KMS-11 (cell line): ENCODE measurements around the gene CDK15.

ENCODE experiments used
- H2AFZ ChIP-seq: fragments of 200-600 bp; sonication (generic); 2 replicates; pipeline ENCODE4 v1.6.1; 2016; ENCODE audit warnings: antibody characterized with exemption, mixed run types, low read depth
- H3K27ac ChIP-seq: fragments of 200-600 bp; sonication (generic); 2 replicates; pipeline ENCODE4 v1.6.1; 2016; ENCODE audit warnings: mild to moderate bottlenecking, mixed run types
- H3K27me3 ChIP-seq: fragments of 200-600 bp; sonication (generic); 2 replicates; pipeline ENCODE4 v1.6.1; 2017; ENCODE audit warnings: mild to moderate bottlenecking, low read depth, mixed run types, moderate library complexity; ENCODE audit not compliant: insufficient read depth
- H3K36me3 ChIP-seq: fragments of 200-600 bp; sonication (generic); 2 replicates; pipeline ENCODE4 v1.6.1; 2017; ENCODE audit warnings: mild to moderate bottlenecking, mixed run types; ENCODE audit not compliant: insufficient read depth
- H3K4me1 ChIP-seq: fragments of 200-600 bp; sonication (generic); 2 replicates; pipeline ENCODE4 v1.6.1; 2016; ENCODE audit warnings: mild to moderate bottlenecking, low read depth, mixed run types; ENCODE audit not compliant: poor library complexity, severe bottlenecking
- H3K4me2 ChIP-seq: fragments of 200-600 bp; sonication (generic); 2 replicates; pipeline ENCODE4 v1.7.0; 2016; ENCODE audit warnings: mild to moderate bottlenecking, mixed run types
- H3K4me3 ChIP-seq: fragments of 200-600 bp; sonication (generic); IDR thresholded peaks from 2 replicates; pipeline ENCODE4 v1.6.1; 2017; ENCODE audit warnings: low read depth, low read length, mixed read lengths; ENCODE audit not compliant: insufficient read depth
- H3K79me2 ChIP-seq: fragments of 200-600 bp; sonication (generic); 2 replicates; pipeline ENCODE4 v1.6.1; 2016; ENCODE audit warnings: low read depth, mixed run types; ENCODE audit not compliant: insufficient read depth
- H3K9ac ChIP-seq: fragments of 200-600 bp; sonication (generic); 2 replicates; pipeline ENCODE4 v1.6.1; 2016; ENCODE audit warnings: mild to moderate bottlenecking, mixed run types
- H4K20me1 ChIP-seq: fragments of 200-600 bp; sonication (generic); 2 replicates; pipeline ENCODE4 v1.6.1; 2016; ENCODE audit warnings: mild to moderate bottlenecking, mixed run types; ENCODE audit not compliant: insufficient read depth
- TF ChIP-seq, protein P1 (sequence below): fragments of 200-600 bp; sonication (generic); conservative IDR thresholded peaks from 2 replicates; pipeline ENCODE4 v1.6.1; 2017; ENCODE audit warnings: low read depth, mild to moderate bottlenecking, antibody characterized with exemption, low read length, moderate library complexity, mixed read lengths

CDK15 gene

DNA sequence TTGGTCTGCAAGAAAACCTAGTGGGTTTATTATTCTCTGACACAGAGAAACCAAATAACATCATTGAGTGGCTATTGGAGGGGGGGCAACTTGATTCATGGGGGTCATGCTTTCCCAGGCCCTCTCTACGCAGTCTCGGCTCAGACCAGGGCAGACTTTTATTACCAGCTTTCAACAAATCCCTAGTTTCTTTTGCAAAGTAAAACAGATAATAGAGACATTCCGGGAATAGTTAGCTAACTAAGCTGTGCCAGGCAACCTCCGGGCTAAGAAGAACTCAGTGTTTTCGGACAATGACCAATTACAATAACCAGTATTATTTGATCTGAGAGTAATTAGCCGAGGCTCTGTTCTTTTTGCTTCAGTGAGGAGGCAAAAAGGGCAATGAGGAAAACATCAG is 66.3 kb downstream of the CDK15 start:
- Histone ChIP-seq H3K9ac (no peak overlapping the region), H3K4me2 (no peak overlapping the region)
- TF ChIP-seq, protein P1, sequence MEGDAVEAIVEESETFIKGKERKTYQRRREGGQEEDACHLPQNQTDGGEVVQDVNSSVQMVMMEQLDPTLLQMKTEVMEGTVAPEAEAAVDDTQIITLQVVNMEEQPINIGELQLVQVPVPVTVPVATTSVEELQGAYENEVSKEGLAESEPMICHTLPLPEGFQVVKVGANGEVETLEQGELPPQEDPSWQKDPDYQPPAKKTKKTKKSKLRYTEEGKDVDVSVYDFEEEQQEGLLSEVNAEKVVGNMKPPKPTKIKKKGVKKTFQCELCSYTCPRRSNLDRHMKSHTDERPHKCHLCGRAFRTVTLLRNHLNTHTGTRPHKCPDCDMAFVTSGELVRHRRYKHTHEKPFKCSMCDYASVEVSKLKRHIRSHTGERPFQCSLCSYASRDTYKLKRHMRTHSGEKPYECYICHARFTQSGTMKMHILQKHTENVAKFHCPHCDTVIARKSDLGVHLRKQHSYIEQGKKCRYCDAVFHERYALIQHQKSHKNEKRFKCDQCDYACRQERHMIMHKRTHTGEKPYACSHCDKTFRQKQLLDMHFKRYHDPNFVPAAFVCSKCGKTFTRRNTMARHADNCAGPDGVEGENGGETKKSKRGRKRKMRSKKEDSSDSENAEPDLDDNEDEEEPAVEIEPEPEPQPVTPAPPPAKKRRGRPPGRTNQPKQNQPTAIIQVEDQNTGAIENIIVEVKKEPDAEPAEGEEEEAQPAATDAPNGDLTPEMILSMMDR, result no peak

DNA sequence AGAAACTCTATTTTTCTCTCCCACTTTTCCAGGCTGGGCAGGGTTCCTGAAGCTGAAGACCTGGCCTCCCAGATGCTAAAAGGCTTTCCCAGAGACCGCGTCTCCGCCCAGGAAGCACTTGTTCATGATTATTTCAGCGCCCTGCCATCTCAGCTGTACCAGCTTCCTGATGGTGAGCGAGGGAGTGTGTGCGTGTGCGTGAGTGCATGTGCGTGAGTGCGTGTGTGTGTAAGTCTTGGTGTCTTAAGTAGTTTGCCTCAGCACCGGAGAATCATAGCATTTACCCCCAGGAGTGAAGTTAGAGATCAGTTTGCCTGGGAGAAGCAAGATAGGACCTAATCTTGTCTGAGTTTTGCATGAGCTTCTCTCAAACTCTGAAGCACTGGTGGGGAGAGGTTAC is 73.7 kb downstream of the CDK15 start:
- no peak overlapping the region for H2AFZ ChIP-seq
- H3K4me2 ChIP-seq, result no peak overlapping the region
- no peaks in the 10 kb centered on the region for H3K79me2 ChIP-seq
- H3K27me3 ChIP-seq, result no peaks in the 10 kb centered on the region
- no peaks in the 10 kb centered on the region for H4K20me1 ChIP-seq
- H3K4me1 ChIP-seq, result no peaks in the 10 kb centered on the region
- no peak overlapping the region for H3K4me3 ChIP-seq
- no peaks in the 10 kb centered on the region for H3K36me3 ChIP-seq
- no peak overlapping the region for H3K27ac ChIP-seq
- no peak overlapping the region for H3K9ac ChIP-seq
- TF ChIP-seq, protein P1, result no peak

More for the DNA sequence above, 66.3 kb downstream of the CDK15 start:
- Histone ChIP-seq H3K4me1 (no peaks in the 10 kb centered on the region), H3K79me2 (no peaks in the 10 kb centered on the region), H3K27ac (no peak overlapping the region), H3K36me3 (no peaks in the 10 kb centered on the region), H3K27me3 (no peaks in the 10 kb centered on the region), H2AFZ (no peak overlapping the region), H4K20me1 (no peaks in the 10 kb centered on the region), H3K4me3 (no peak overlapping the region)

DNA sequence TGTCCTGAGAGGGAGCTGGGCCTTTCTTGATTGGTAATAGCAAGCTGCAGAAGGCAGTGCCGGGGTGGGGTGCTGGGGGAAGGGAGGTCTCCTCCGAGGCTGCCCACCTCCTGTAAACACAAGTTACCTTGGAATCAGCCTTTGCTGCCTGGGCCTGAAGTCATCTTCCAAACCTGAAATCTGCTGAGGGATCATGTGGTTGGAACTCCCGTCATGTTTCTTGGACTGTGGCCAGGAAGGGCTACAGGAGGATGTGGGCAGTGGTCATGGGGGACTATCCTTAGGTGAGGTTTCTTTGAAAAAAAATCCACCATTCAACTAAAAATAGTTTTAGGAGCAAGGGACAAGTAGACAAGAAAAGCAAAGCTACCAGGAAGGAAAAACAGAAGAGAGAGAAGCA is 74.2 kb downstream of the CDK15 start:
- no peak overlapping the region for H3K4me2 ChIP-seq
- H3K9ac ChIP-seq, result no peak overlapping the region
- no peaks in the 10 kb centered on the region for H3K79me2 ChIP-seq
- TF ChIP-seq, protein P1, result no peak
- H3K4me1 ChIP-seq, result no peaks in the 10 kb centered on the region
- H3K36me3 ChIP-seq, result no peaks in the 10 kb centered on the region
- H3K27me3 ChIP-seq, result no peaks in the 10 kb centered on the region
- H3K27ac ChIP-seq, result no peak overlapping the region
- H3K4me3 ChIP-seq, result no peak overlapping the region
- no peak overlapping the region for H2AFZ ChIP-seq
- H4K20me1 ChIP-seq, result no peaks in the 10 kb centered on the region

DNA sequence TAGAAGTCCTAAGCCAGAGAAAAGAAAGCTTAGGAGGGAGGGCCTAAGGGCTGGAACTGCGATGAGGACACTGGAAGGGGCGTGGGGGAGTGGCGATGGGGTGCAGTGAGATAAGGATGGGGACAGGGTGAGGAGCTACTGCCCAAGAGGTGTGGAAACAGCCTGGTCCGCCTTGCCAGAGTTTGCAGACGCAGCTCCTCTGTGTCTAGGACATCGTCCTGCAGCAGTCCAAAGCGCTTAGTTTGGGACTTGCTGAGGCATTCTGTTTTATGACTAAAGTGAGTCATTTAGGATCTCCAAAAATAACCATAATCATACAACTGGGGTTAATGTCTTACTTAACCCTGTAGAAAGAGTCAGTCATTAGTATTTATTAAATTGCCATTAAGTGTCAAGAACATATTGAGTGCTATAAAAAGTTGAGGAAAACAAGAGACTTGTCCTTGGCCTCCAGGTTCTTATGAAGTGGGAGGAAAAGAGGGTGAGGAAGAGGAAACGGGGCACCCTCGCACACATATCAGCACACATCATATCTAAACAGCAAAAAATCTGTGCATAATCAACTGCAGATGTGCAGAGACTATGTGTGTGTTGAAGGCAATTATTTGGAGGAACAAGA is 74.8 kb downstream of the CDK15 start:
- no peaks in the 10 kb centered on the region for H3K36me3 ChIP-seq
- H2AFZ ChIP-seq, result no peak overlapping the region
- TF ChIP-seq, protein P1, result no peak
- H3K9ac ChIP-seq, result no peak overlapping the region
- H3K4me1 ChIP-seq, result no peaks in the 10 kb centered on the region
- H3K27me3 ChIP-seq, result no peaks in the 10 kb centered on the region
- no peak overlapping the region for H3K4me3 ChIP-seq
- H4K20me1 ChIP-seq, result no peaks in the 10 kb centered on the region
- H3K4me2 ChIP-seq, result no peak overlapping the region
- H3K27ac ChIP-seq, result no peak overlapping the region
- no peaks in the 10 kb centered on the region for H3K79me2 ChIP-seq
